ENCODE measurements around the gene TMTC2. TPM values are rescaled to one million over a fixed set of nuclear protein-coding genes. Genes with fewer than 3 reads are reported as not detected.

Gene TMTC2
- total and polyA plus RNA-seq, 10 of the 15 experiments (the other 5 are each of a cell fraction or from before 2014, with no cell fraction given): 0.14 to 9.7 (median 1.2) TPM

GRCh38 chr12:82695531-82695930 lies 8.8 kb downstream of the TMTC2 start:
- no peak overlapping the region for H3K27ac ChIP-seq (ENCODE audit: control insufficient read depth, insufficient read depth)
- POLR2A ChIA-PET: no interaction called here
- no TSS peak for BruUV-seq (replicated peaks)

More at GRCh38 chr12:82695531-82695930, 8.8 kb downstream of the TMTC2 start:
- H3K9ac ChIP-seq (ENCODE audit: control insufficient read depth, insufficient read depth, low read length): no peak overlapping the region
- no peak overlapping the region for H3K4me3 ChIP-seq
- in situ Hi-C loops (cut with MboI): no loop called here
- SMC1A ChIA-PET (ENCODE audit: uncharacterized antibody, unreplicated experiment): no interaction called here
- no peaks in the 10 kb centered on the region for H3K79me2 ChIP-seq (ENCODE audit: control insufficient read depth, insufficient read depth, low read length)
- no peak for ATAC-seq
- H3K9me3 ChIP-seq (replicated peaks; ENCODE audit: control insufficient read depth, insufficient read depth, low read length): no peaks in the 10 kb centered on the region; the same call in 1 of the 3 replicates
- no peak overlapping the region for H2AFZ ChIP-seq (ENCODE audit: control insufficient read depth, low read depth, low read length)
- no peak overlapping the region for H3K4me2 ChIP-seq (ENCODE audit: control insufficient read depth, insufficient read depth)
- RAD21 ChIA-PET (ENCODE audit: unreplicated experiment): interaction anchor here (3.8 kb wide), 1 partner anchor 9 kb away, joined by 16 read pairs; the partner anchor contains the start of gene TMTC2
- intact Hi-C loops (cut with micrococcal nuclease; ENCODE audit: unreplicated experiment): no loop called here
- WGBS (ENCODE audit: insufficient coverage, insufficient replicate concordance, low lambda C conversion rate, missing lambda C conversion rate): 97% methylated on average over 2 of the region's 2 CpGs
- H4K20me1 ChIP-seq (ENCODE audit: control insufficient read depth, insufficient read depth): no peaks in the 10 kb centered on the region
- H3K4me1 ChIP-seq (ENCODE audit: control insufficient read depth, insufficient read depth, low read length): no peaks in the 10 kb centered on the region
- CTCF ChIA-PET: interaction anchor here (3.8 kb wide), 1 partner anchor 10 kb away, joined by 20 read pairs; the partner anchor contains the start of gene TMTC2
- DNase-seq (ENCODE audit: low read depth, low spot score): no peak
- TF ChIP-seq CTCF (IDR thresholded peaks at IDR 0.05 in 2 of 3, conservative IDR thresholded peaks at IDR 0.05 in 1 of 3; ENCODE audit: control insufficient read depth in 2 of 3, extremely low read depth in 1 of 3, insufficient read depth in 1 of 3, low read depth in 3 of 3, low read length in 3 of 3) (no peak), ZNF687 (IDR thresholded peaks at IDR 0.05) (no peak), BHLHE40 (IDR thresholded peaks at IDR 0.05; ENCODE audit: borderline replicate concordance in 1 of 2, low read depth in 2 of 2, low read length in 1 of 2) (no peak), SMAD5 (IDR thresholded peaks at IDR 0.05; ENCODE audit: low read depth) (no peak)
- no peak for FAIRE-seq
- H3K27me3 ChIP-seq (replicated peaks in 1 of 2; ENCODE audit: control insufficient read depth in 2 of 2, insufficient read depth in 2 of 2, low read length in 1 of 2): no peaks in the 10 kb centered on the region
- H3K36me3 ChIP-seq (ENCODE audit: control insufficient read depth in 2 of 2, insufficient read depth in 2 of 2, low read length in 1 of 2): no peaks in the 10 kb centered on the region

All from GM12878 (cell line).